IMR-90 (cell line): Measurements from ENCODE around the gene SLC4A9. TPM values are rescaled to one million over a fixed set of nuclear protein-coding genes. Genes with fewer than 3 reads are reported as not detected.

Experiments
- FOS ChIP-seq: fragments of 150-350 bp; IDR thresholded peaks from 2 replicates; pipeline ENCODE4 v1.6.1; 2016; ENCODE audit warnings: low read depth, low read length
- MAFK ChIP-seq: IDR thresholded peaks from 2 replicates; pipeline ENCODE4 v1.6.1; 2012; ENCODE audit warnings: low read depth, low read length, improper control_type of control experiment
- NFE2L2 ChIP-seq: fragments of 150-350 bp; IDR thresholded peaks from 2 replicates; pipeline ENCODE4 v1.6.1; 2016; ENCODE audit warnings: low read depth, mild to moderate bottlenecking, low read length
- RFX5 ChIP-seq: IDR thresholded peaks from 2 replicates; pipeline ENCODE4 v1.8.0; 2012; ENCODE audit warnings: low read depth, mild to moderate bottlenecking, low read length, moderate library complexity
- polyA plus RNA-seq, 3 experiments: library from polyadenylated mRNA; depleted of rRNA; stranded (reverse); fragments of >200 nt; gene quantifications; 2 replicates each; pipeline ENCODE4 v1.2.3, GENCODE V29; 2012; ENCODE audit warnings: low replicate concordance in 1 of 3
- total RNA-seq: library from RNA; depleted of rRNA; stranded (reverse); fragments of >200 nt; gene quantifications from 2 replicates; pipeline ENCODE4 v1.2.3, GENCODE V29; 2012
- TF ChIP-seq, protein P1 (sequence below): conservative IDR thresholded peaks from 2 replicates; pipeline ENCODE4 v1.5.1; 2012; ENCODE audit warnings: mild to moderate bottlenecking, low read depth, low read length, improper control_type of control experiment

Gene SLC4A9
- total and polyA plus RNA-seq, 2 of the 4 experiments (the other 2 are of a cell fraction) = not detected

DNA sequence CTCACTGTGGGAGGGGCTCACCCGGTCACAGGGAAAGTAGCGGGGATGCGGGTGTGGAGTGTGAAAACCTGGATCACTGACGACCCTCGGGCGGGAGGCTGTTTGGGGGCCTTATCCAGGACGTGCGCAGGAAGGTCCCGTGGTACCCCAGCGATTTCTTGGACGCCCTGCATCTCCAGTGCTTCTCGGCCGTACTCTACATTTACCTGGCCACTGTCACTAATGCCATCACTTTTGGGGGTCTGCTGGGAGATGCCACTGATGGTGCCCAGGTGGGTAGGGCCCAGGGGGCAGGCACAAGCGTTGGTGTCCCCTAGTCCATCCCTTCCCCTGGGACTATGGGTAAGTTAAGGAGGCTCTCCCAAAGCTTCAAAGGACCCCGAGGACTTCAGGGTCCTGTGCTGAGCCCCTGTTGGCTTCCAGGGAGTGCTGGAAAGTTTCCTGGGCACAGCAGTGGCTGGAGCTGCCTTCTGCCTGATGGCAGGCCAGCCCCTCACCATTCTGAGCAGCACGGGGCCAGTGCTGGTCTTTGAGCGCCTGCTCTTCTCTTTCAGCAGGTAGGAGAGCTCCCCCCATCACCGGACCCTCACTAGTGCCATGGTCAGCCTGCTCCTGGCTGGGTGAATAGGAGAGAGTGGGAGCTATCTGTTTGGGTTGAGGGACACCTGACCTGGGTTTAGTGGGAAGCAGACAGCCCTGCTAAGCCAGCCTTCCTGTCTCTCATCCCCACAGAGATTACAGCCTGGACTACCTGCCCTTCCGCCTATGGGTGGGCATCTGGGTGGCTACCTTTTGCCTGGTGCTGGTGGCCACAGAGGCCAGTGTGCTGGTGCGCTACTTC lies 3.9 kb downstream of the SLC4A9 start (continued):
- TF ChIP-seq, protein P1, sequence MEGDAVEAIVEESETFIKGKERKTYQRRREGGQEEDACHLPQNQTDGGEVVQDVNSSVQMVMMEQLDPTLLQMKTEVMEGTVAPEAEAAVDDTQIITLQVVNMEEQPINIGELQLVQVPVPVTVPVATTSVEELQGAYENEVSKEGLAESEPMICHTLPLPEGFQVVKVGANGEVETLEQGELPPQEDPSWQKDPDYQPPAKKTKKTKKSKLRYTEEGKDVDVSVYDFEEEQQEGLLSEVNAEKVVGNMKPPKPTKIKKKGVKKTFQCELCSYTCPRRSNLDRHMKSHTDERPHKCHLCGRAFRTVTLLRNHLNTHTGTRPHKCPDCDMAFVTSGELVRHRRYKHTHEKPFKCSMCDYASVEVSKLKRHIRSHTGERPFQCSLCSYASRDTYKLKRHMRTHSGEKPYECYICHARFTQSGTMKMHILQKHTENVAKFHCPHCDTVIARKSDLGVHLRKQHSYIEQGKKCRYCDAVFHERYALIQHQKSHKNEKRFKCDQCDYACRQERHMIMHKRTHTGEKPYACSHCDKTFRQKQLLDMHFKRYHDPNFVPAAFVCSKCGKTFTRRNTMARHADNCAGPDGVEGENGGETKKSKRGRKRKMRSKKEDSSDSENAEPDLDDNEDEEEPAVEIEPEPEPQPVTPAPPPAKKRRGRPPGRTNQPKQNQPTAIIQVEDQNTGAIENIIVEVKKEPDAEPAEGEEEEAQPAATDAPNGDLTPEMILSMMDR = no peak
- TF ChIP-seq RFX5 = no peak
- TF ChIP-seq MAFK = no peak
- no peak for TF ChIP-seq NFE2L2
- TF ChIP-seq FOS = no peak
